GM12865 (cell line): ENCODE data around the gene PTPRA.

Source experiments
- DNase-seq: peaks from one replicate; pipeline ENCODE4 v3.0.0; 2010; ENCODE audit warnings: low read depth
- H3K4me3 ChIP-seq: 2 replicates; pipeline ENCODE4 v1.5.1; 2011; ENCODE audit warnings: mild to moderate bottlenecking, low read depth, low read length, control low read depth
- CTCF ChIP-seq: IDR thresholded peaks from 2 replicates; pipeline ENCODE4 v1.5.1; 2011; ENCODE audit warnings: low read length, control low read depth, low read depth, inconsistent platforms; ENCODE audit not compliant: insufficient read depth; ENCODE audit errors: missing control alignments

PTPRA gene

DNA sequence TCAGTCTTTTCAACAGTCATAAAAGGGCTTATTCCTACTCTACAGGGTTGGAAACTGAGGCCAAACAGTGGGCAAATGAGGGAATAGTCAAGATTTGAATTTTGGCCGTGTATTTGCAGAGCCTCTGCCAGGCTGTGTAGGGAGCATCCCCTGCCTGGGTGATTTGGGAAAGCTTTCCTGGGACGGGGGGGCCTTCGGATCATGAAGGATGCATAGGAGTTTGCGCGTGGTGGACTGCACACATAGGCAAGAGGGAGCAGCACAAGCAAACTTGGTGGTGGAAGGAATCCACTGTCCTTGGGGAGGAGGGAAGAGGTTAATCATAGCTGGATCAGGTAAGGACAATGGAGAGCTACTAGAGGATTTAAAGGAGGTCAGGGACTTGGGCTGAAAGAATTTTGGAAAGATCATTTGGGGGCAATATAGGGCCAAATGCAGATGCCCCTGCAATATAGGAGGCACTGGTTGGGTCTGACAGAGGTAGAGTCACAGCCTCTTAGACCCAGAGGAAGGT, 2.5 kb downstream of the PTPRA start:
- TF ChIP-seq CTCF: no peak
- no peak for DNase-seq
- no peak overlapping the region for H3K4me3 ChIP-seq

DNA sequence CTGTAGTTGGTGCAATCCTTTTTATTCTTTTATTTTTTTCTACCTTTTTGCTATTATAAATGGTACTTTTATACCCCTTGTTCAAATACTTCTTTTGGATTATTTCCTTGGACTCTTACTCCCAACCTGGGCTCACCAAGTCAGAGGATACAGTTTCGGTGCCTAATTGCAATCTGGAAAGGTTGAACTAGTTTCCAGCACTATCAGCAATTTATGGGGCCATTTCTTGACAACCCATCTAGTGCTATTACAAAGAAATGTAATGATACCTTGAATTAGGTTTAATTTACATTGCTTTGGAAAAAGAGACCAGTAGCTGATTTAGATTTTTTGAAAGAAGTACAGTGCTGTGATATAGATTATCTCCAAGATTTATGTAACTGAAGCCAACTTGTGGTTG, 5.2 kb downstream of the PTPRA start:
- TF ChIP-seq CTCF: no peak

DNA sequence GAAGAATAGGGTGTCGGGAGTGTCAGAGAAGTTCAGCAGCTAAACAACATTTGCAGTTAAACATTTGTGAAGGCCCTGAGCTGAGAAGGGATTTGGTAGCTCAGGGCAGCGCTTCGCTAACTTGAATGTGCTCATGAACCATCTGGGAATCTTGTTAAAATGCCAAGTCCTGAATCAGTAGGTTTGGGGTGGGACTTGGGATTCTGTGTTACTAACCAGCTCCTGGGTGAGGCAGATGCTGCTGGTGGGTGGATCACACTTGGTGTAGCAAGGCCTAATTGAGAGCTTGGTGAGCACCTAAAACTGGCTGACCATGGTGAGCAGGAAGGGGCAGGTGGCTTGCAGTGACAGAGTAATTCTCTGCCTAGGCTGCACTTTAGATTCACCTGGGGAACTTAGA, 5.9 kb downstream of the PTPRA start:
- no peak for DNase-seq
- no peak overlapping the region for H3K4me3 ChIP-seq
- no peak for TF ChIP-seq CTCF

More for the DNA sequence above, 5.2 kb downstream of the PTPRA start:
- H3K4me3 ChIP-seq: no peak overlapping the region
- no peak for DNase-seq

DNA sequence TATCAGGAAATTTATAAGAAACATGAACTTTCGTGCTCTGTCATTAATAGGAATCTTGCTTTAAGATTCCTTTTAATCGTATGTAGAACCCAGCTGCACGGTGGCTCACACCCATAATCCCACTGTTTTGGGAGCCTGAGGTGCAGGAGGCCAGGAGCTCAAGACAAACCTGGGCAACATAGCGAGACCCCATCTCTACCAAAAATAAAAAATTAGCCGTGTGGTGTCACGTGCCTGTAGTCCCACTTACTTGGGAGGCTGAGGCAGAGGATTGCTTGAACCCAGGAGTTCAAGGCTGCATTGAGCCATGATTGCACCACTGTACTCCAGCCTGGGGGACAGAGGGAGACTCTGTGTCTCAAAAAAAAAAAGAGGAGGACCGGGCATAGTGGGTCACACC, 7.4 kb downstream of the PTPRA start:
- no peak overlapping the region for H3K4me3 ChIP-seq
- DNase-seq: no peak
- TF ChIP-seq CTCF: no peak

DNA sequence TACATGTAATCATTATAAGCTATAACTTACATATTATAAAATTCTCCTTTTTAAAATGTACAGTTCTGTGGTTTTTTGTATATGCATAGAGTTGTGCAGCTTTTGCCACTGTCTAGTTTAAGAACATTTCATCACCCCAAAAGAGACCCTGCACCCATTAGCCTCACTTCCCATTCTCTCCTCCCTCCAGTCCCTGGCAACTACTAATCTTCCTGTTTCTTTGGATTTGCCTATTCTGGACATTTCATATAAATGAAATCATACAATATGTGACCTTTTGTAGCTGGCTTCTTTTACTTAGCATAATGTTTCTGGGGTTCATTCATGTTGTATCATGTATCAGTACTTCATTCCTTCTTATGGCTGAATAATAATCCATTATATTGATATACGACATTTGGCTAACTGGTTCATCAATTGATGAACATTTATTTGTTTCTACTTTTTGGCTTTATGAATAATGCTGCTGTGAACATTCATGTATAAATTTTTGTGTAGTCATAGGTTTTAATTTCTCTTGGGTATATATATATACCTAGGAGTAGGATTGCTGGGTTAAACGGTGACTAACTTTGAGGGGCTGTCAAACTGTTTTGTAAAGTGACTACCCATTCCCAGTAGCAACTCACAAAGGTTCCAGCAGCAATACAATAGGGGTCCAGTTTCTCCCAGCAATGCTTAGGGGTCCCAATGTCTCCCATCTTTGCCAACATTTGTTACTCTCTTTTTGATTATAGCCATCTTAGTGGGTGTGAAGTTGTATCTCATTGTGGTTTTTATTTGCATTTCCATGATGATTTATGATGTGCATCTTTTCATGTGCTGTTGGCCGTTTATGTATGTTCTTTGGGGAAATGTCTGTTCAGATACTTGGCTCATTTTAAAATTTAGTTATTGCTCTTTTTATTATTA, 10.7 kb downstream of the PTPRA start:
- DNase-seq: no peak

DNA sequence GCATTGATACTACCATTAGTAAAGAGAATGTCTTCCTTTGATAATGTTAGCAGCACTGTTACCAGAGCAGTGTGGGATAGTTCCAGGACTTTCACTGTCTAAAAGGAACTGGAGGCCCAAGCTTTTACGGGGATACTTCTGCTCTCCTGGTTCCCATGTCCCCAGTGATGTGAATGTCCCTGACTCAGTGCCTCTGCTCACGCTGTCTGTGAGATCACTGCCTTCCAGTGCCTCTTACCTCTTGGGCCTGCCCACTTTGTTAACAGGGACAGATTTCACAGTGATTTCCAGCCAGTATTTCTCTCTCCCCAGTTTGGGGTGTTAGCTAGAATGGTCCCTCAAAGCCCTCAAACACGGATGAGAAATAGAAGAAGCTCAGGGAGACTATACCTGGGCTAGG, 14.4 kb downstream of the PTPRA start:
- no peak for TF ChIP-seq CTCF
- no peak for DNase-seq
- H3K4me3 ChIP-seq: no peak overlapping the region

More for the DNA sequence above, 10.7 kb downstream of the PTPRA start:
- no peak overlapping the region for H3K4me3 ChIP-seq
- no peak for TF ChIP-seq CTCF
